Measurements from ENCODE around the gene COL23A1.

COL23A1 gene

DNA sequence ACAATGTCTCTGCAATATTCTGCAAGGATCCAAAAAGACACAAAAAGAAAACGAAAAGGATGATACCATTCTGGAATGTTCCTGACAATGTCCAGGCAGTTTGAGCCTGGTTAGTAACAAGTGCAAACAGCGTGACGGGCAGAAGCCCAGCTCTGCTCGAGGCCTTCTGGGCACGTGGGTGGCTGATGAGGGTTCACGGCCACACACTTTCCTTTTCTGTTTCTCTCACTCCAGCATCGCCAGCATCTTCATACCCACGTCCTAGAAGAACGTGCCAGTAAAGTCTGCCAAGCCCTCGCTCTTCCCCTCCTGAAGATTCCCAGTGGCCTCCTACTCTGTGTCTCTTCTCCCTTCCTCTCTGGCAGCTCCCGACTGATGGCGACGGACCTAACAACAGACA is 36.7 kb downstream of the COL23A1 start:
- no peak for DNase-seq

GRCh38 chr5:178551468-178551867 is 38.7 kb downstream of the COL23A1 start:
- DNase-seq: no peak

- peak; percentile 54 for DNase-seq
Observed at GRCh38 chr5:178551059-178551458, 39.1 kb downstream of the COL23A1 start.

DNA sequence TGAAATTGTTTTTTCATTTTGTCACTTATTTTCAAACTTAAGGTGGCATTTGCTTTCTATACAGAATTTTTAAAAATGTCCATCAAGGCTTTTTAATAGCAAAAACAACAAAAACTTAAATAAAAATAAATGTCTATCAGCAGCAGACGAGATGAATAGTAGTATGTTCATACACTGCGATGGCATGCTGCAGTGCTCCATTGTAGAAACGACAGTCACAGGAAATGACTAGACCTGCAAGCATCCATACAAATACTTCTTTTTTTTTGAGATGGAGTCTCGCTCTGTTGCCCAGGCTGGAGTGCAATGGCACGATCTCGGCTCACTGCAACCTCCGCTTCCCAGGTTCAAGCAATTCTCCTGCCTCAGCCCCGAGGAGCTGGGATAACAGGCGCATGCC is 41.4 kb downstream of the COL23A1 start:
- no peak for DNase-seq

DNA sequence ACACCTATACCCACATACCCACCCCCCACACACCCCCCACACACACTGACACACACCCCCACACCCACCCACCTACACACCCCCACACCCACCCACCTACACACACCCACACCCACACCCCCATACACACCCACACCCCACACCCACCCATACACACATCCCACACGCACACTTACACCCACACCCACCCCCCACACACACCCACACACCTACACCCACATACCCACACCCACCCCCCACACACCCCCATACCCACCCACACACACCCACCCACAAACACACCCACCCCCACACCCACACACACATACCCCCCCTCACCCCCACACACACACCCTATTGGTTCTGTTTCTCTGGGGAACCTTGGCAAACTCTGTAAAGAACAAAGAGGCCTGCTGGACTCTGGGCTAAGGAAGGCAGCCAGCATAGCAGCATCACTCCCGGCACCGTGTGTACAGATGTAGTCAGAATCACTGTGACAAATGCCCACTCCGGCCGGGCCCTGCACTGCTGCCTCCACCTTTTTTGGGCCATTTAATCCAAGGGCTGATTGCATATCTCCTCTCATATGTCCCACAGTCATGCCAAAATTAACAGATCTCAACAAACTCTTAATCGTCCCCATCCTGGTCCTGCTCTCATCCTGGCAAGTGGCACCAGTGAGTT is 42.3 kb downstream of the COL23A1 start:
- no peak for DNase-seq

- no peak for DNase-seq
Observed at GRCh38 chr5:178547052-178547666, 43.0 kb downstream of the COL23A1 start.

DNA sequence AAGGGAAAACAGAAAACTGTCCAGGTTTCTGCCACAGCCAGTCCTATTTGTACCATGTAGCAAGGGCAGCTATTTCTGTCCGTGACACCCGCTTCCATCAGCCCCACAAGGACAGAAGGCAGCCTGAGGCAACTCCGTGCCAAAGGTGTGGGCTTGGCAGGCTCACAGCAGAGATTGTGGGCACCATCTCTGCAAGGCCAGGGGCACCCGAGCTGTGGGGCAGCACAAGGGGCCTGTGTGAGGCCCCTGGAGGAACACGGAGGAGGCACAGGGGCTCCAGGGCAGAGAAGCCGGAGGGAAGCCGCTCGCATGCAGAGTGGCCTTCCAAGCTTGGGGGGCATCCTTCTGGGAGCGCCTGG is 43.5 kb downstream of the COL23A1 start:
- no peak for DNase-seq

DNA sequence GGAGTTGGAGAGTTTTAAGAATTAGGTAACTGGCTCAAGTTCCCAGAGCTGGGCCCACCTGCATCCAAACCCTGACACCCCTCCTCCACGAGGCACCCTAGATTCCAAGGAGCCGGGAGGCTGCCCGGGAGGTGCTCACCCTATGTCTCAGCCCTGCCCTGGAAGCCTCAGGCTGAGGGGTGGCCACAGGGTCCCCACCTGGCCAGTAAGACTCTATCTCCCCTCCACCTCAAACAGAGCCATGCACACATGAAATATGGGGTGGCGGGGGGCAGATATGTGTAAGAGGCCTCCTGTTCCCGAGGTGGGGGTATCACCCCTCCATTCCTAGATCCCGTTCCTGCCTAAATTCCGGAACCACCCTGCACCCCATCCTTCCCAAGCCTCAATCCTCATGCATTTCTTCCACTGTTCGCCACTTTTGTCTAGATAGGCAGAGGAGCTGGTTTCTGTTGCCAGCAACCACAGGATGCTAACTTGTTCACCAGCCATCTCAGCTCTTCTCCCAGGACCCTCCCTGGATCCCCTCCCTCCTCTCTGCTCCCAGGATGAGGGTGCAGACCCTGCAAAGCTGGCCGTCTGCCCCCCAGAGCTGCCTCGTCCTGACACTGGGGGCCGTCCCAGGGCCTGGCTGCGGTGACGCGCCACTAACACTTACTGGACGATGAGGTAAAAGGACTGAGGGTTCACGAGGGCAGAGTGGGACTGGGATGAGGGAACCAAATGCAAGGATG is 44.1 kb downstream of the COL23A1 start:
- no peak for DNase-seq

- DNase-seq: no peak
Observed at GRCh38 chr5:178545176-178545575, 45.0 kb downstream of the COL23A1 start.

DNA sequence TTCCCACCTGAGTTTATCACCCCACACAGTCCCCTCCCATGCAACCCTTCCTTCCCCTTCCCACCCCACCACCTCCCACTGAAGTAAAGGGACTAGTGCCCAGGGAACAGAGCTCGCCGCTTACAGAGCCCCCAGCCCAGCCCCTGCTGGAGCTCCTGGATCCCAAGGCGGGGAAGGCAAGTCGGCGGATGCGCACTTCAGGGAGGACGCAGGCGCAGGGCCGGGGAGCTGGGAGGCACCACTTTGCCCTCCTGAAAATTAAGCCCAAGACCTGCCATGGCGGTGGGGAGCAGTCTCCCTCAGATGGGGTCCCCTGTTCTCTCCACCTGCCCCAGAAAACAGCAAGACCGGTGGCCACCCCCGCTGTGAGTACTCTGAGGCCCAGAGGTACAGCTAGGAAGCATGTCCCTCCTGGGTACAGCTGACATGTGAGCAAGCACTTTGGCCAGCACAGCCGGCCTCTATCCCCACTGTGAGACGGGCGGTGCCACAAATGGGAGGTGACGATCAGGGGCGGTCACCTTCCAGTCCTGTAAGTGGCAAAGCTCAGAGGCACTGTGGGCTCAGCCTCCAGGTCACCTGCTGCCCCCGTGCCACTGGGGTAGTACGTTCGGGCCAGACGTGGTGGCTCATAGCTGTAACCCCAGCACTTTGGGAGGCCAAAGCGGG is 45.9 kb downstream of the COL23A1 start:
- no peak for DNase-seq

- no peak for DNase-seq
Observed at GRCh38 chr5:178542455-178542854, 47.7 kb downstream of the COL23A1 start.

GRCh38 chr5:178540526-178540925 is 49.7 kb downstream of the COL23A1 start:
- no peak for DNase-seq

DNA sequence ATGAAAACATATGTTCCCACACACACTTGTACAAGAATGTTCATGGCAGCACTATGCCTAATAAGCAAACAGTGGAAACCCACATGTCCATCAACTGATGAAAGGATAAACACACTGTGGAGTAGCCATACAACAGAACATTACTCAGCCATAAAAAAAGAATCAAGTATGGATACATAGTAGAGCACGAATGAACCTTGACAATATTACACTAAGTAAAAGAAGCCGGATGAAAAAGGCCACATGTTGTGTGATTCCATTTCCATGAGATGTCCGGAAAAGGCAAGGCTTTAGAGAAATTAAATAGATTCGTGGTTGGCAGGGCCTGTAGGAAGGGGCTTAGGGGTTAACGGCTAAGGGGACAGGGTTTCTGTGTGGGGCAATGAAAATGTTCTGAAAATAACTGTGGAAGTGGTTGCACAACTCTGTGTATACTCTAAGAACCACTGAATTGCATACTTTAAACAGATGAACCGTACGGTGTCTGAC is 51.4 kb downstream of the COL23A1 start:
- no peak for DNase-seq

DNA sequence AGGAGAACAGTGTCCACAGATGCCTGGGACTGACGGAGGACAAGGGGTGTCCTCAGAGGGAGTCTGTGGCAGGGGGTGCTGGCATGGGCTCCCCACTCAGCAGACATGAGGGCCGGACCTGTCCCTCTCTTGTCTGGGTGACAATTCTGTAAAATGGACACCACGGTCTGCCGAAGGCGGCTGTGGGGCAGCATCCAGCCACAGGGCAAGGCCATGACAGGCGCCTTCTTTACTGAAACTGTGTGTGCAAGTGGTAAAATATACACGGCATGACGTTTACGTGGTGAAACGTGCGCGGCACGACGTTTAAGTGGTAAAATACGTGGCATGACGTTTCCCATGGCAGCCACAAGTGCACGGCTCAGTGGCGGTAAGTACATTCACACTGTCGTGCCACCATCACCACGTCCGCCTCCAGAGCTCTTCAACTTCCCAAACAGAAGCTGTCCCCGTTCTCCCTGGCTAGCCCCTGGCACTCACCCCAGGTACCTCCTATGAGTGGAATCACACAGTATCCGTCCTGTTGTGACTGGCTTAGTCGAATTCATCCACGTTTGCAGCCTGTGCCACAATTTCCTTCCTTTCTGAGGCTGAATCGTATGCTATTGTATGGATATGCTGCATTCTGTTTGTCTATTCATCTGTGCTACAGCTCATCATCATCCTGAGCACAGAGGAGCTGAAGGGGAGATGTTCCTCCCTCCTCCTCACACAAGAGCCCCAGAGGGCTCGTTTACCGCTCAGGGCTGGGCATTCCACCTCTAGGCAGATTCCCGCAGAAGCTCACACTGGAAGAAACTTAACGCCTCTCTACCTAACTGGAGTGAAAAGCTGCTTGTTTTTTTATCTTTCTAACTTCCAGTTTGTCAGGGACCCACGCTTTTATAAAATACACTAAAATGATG is 52.5 kb downstream of the COL23A1 start:
- DNase-seq: no peak

- no peak for DNase-seq
Observed at GRCh38 chr5:178536541-178537466, 53.4 kb downstream of the COL23A1 start.

GRCh38 chr5:178535299-178536175 is 54.7 kb downstream of the COL23A1 start:
- DNase-seq: peak; percentile 98

DNA sequence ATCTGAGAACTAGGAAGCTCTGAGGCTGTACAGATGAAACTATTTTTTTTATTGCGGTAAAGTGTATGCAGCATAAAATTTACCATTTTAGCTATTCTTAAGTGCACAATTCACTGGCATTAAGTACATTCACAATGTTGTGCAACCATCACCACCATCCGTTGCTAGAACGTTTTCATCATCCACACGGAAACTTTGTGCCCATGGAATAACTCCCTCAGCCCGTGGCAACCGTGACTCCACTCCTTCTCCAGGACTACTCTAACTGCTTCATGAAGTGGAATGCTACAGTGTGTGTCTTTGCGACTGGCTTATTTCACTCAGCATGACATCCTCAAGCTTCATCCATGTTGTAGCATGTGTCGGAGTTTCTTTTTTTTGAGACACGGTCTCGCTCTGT is 57.1 kb downstream of the COL23A1 start:
- no peak for DNase-seq

DNA sequence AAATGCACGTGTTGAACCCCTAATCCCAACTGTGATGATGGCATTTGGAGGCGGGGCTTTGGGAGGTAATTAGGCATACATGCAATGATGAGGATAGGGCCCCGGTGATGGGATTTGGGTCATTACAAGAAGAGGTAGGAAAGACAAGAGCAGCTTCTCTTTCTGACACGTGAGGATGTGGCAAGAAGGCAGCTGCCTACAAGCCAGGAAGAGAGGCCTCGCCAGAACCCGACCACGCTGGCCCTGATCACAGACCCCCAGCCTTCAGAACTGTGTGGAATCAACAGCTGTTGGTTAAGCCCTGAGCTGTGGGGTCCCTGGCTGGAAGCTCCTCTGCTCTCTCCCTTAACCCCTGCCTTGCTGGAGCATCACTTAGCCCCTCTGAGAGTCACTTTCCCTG is 57.5 kb downstream of the COL23A1 start:
- DNase-seq: no peak

DNA sequence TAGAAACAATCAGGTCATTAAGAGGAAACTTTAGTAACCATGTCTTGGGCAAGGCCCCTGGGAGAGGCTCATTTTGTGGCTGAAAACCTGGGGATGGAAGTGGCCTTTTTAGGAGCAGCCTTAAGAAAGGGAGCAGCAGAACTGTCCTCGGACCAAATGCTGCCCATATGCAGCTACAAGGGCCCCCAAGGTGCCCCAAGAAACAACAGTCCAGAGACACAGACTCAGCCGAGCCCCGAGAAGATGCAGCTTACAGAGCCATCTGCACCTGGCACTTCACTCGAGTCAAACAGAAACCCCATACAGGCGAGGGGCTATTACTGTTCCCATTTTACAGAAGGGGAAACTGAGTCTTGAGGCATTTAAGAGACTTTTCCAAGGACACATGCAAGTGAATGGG is 58.0 kb downstream of the COL23A1 start:
- no peak for DNase-seq

- no peak for DNase-seq
Observed at GRCh38 chr5:178531786-178532185, 58.4 kb downstream of the COL23A1 start.

Data from hematopoietic multipotent progenitor cell treated with erythropoietin and hydrocortisone succinate and interleukin-3 and kit ligand, for 8 days (in vitro differentiated cells).